GM12891 (cell line): Measurements from ENCODE around the gene STAP2.

ENCODE experiments used
- POLR2A ChIP-seq: IDR thresholded peaks from 2 replicates; pipeline ENCODE4 v1.6.1; 2011; ENCODE audit warnings: low read depth, low read length, control low read depth
- POLR2AphosphoS5 ChIP-seq: IDR thresholded peaks from 2 replicates; pipeline ENCODE4 v1.6.1; 2011; ENCODE audit warnings: low read depth, low read length, control low read depth
- TAF1 ChIP-seq: IDR thresholded peaks from 2 replicates; pipeline ENCODE4 v1.6.1; 2011; ENCODE audit warnings: low read depth, low read length, control low read depth

DNA sequence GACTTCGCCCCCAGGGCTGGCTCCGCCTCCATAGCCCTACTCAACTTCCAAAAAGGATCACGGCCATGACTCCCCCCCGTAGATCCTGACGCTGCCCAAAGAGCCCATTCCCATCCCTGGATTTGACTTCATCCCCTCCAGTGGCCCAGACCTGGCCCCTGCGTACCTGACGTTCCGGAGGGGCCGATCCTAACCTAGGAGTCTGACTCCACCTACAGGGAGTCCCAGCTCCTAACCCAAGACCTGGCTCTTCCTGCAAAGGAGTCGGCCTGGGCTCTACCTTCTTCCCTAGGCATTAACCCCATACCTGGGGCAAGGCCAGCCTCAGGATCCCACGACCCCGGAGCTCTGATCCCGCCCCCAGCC is 10.8 kb downstream of the STAP2 start:
- no peak for TF ChIP-seq POLR2AphosphoS5
- TF ChIP-seq TAF1 = no peak
- no peak for TF ChIP-seq POLR2A
